SK-N-SH (cell line): ENCODE measurements around the gene TFF1. TPM values are rescaled to one million over a fixed set of nuclear protein-coding genes. Genes with fewer than 3 reads are reported as not detected.

Experiments
- CTCF ChIA-PET: fragments of 300-600, 350-600 bp; formaldehyde crosslinking; extraction: SDS; loops from one replicate; lab custom pipeline; 2021; lab: Yijun Ruan, JAX
- POLR2A ChIA-PET: fragments of 350-600 bp; sonication (Branson Sonifier 250); formaldehyde crosslinking; extraction: SDS; loops from one replicate; lab custom pipeline; 2020; ENCODE audit warnings: antibody characterized with exemption, inconsistent platforms; lab: Yijun Ruan, JAX
- DNase-seq: peaks from one replicate; pipeline ENCODE4 v3.0.0; 2012
- H2AFZ ChIP-seq: fragments of 200-600 bp; sonication (generic); 2 replicates; pipeline ENCODE4 v1.8.1; 2016; ENCODE audit warnings: antibody characterized with exemption, mild to moderate bottlenecking, low read depth
- H3F3A ChIP-seq: fragments of 200-600 bp; sonication (generic); replicated peaks from 2 replicates; pipeline ENCODE3; 2016; ENCODE audit warnings: antibody characterized with exemption, mild to moderate bottlenecking; ENCODE audit not compliant: insufficient read depth
- H3K27ac ChIP-seq, 2 experiments: fragments of 200-500 bp in 1 of 2; fragments of 200-600 bp in 1 of 2; sonication (Bioruptor generic) in 1 of 2; sonication (generic), shearing (Covaris generic) in 1 of 2; 2 replicates each; pipeline versions ENCODE4 v1.5.1 to v1.6.1; 2014 to 2016; ENCODE audit warnings: low read depth in 2 of 2, inconsistent platforms in 1 of 2, low read length in 1 of 2, mild to moderate bottlenecking in 1 of 2, mixed read lengths in 1 of 2
- H3K27me3 ChIP-seq: fragments of 200-600 bp; sonication (generic), shearing (Covaris generic); 2 replicates; pipeline ENCODE4 v1.6.1; 2016; ENCODE audit warnings: mixed run types; ENCODE audit not compliant: insufficient read depth
- H3K36me3 ChIP-seq, 2 experiments: fragments of 200-500 bp in 1 of 2; fragments of 200-600 bp in 1 of 2; sonication (Bioruptor generic) in 1 of 2; sonication (generic) in 1 of 2; replicated peaks in 1 of 2; 2 replicates each; pipeline versions ENCODE3 to v1.5.1; 2014 to 2016; ENCODE audit warnings: low read length in 1 of 2, mild to moderate bottlenecking in 1 of 2; ENCODE audit not compliant: insufficient read depth in 2 of 2, control insufficient read depth in 1 of 2
- H3K4me1 ChIP-seq, 2 experiments: fragments of 200-500 bp in 1 of 2; fragments of 200-600 bp in 1 of 2; sonication (Bioruptor generic) in 1 of 2; sonication (generic), shearing (Covaris generic) in 1 of 2; 2 replicates each; pipeline versions ENCODE4 v1.5.1 to v1.6.1; 2014 to 2016; ENCODE audit warnings: low read depth in 1 of 2, low read length in 1 of 2, mixed run types in 1 of 2; ENCODE audit not compliant: insufficient read depth in 2 of 2, control insufficient read depth in 1 of 2
- H3K4me2 ChIP-seq: fragments of 200-600 bp; sonication (generic), shearing (Covaris generic); 2 replicates; pipeline ENCODE4 v1.6.1; 2017; ENCODE audit warnings: mixed run types
- H3K4me3 ChIP-seq, 2 experiments: fragments of 200-500 bp in 1 of 2; fragments of 200-600 bp in 1 of 2; sonication (Bioruptor generic) in 1 of 2; sonication (generic), shearing (Covaris generic) in 1 of 2; 2 replicates each; pipeline versions ENCODE4 v1.5.1 to v1.8.1; 2014 to 2016; ENCODE audit warnings: low read depth in 2 of 2, inconsistent platforms in 1 of 2, low read length in 1 of 2, mild to moderate bottlenecking in 1 of 2, mixed read lengths in 1 of 2, moderate library complexity in 1 of 2
- H3K79me2 ChIP-seq: fragments of 200-600 bp; sonication (generic); 2 replicates; pipeline ENCODE4 v1.8.1; 2017; ENCODE audit warnings: mild to moderate bottlenecking; ENCODE audit not compliant: insufficient read depth
- H3K9ac ChIP-seq: fragments of 200-600 bp; sonication (generic); 2 replicates; pipeline ENCODE4 v1.6.1; 2017; ENCODE audit warnings: mixed run types
- H3K9me2 ChIP-seq: fragments of 200-600 bp; sonication (generic); 2 replicates; pipeline ENCODE4 v1.6.1; 2017; ENCODE audit warnings: mixed run types
- H3K9me3 ChIP-seq: fragments of 200-600 bp; sonication (generic); 2 replicates; pipeline ENCODE4 v1.6.1; 2017; ENCODE audit warnings: mixed run types, mild to moderate bottlenecking, moderate library complexity
- H4K20me1 ChIP-seq: fragments of 200-600 bp; sonication (generic); 2 replicates; pipeline ENCODE4 v1.6.1; 2017; ENCODE audit warnings: mild to moderate bottlenecking, mixed run types; ENCODE audit not compliant: insufficient read depth
- CTCF ChIP-seq: fragments of 200-600 bp; sonication (generic); IDR thresholded peaks from 2 replicates; pipeline ENCODE4 v1.6.1; 2017; ENCODE audit warnings: antibody characterized with exemption, mild to moderate bottlenecking, moderate library complexity
- ELF1 ChIP-seq: IDR thresholded peaks from 2 replicates; pipeline ENCODE4 v1.4.0; 2012
- EP300 ChIP-seq, 2 experiments: IDR thresholded peaks; 2 replicates each; pipeline versions ENCODE4 v1.4.0 to v1.6.1; 2012; ENCODE audit warnings: borderline replicate concordance in 1 of 2, low read depth in 1 of 2, low read length in 1 of 2
- EZH2phosphoT487 ChIP-seq: fragments of 200-600 bp; sonication (generic); IDR thresholded peaks from 2 replicates; pipeline ENCODE4 v1.6.1; 2017; ENCODE audit warnings: low read depth, mixed run types, mild to moderate bottlenecking, antibody characterized with exemption, moderate library complexity, borderline replicate concordance
- FOXJ3 ChIP-seq: sonication (generic); formaldehyde crosslinking; IDR thresholded peaks from 2 replicates; pipeline ENCODE4 v1.5.1; 2020; ENCODE audit warnings: mild to moderate bottlenecking, missing genetic modification reagents
- GABPA ChIP-seq: IDR thresholded peaks from 2 replicates; pipeline ENCODE4 v1.4.0; 2012; ENCODE audit warnings: low read depth, mild to moderate bottlenecking
- IRF3 ChIP-seq: fragments of 150-350 bp; IDR thresholded peaks from 2 replicates; pipeline ENCODE4 v1.6.1; 2016; ENCODE audit warnings: mild to moderate bottlenecking, low read depth, low read length
- MEF2A ChIP-seq: IDR thresholded peaks from 2 replicates; pipeline ENCODE4 v1.4.0; 2012; ENCODE audit warnings: low read depth, borderline replicate concordance
- MXI1 ChIP-seq: IDR thresholded peaks from 2 replicates; pipeline ENCODE4 v1.6.1; 2012; ENCODE audit warnings: mild to moderate bottlenecking, low read depth, low read length, improper control_type of control experiment
- NFIC ChIP-seq: IDR thresholded peaks from 2 replicates; pipeline ENCODE4 v1.4.0; 2012; ENCODE audit warnings: borderline replicate concordance
- RAD21 ChIP-seq: IDR thresholded peaks from 2 replicates; pipeline ENCODE4 v1.6.1; 2012; ENCODE audit warnings: mild to moderate bottlenecking, low read length
- RCOR1 ChIP-seq: fragments of 150-350 bp; IDR thresholded peaks from 2 replicates; pipeline ENCODE4 v1.6.1; 2017; ENCODE audit warnings: antibody characterized with exemption, low read length
- TCF12 ChIP-seq: IDR thresholded peaks from 2 replicates; pipeline ENCODE4 v1.4.0; 2012
- USF1 ChIP-seq: IDR thresholded peaks from 2 replicates; pipeline ENCODE4 v1.4.0; 2012; ENCODE audit warnings: low read depth, borderline replicate concordance
- WGBS: methylation state at CpG from one replicate; pipeline ENCODE4 v1.1.6; 2017; ENCODE audit warnings: low lambda C conversion rate; 5-methylcytosine and 5-hydroxymethylcytosine counted together
- polyA plus RNA-seq, 3 experiments: library from polyadenylated mRNA; depleted of rRNA; stranded (reverse); fragments of >200 nt; gene quantifications; 2 replicates each; pipeline ENCODE4 v1.2.3, GENCODE V29; 2012
- TF ChIP-seq, protein P1 (sequence below): IDR thresholded peaks from 2 replicates; pipeline ENCODE4 v1.4.0; 2012; ENCODE audit warnings: low read depth

Gene TFF1
- polyA plus RNA-seq, 1 of the 3 experiments (the other 2 are of a cell fraction), result not detected

DNA sequence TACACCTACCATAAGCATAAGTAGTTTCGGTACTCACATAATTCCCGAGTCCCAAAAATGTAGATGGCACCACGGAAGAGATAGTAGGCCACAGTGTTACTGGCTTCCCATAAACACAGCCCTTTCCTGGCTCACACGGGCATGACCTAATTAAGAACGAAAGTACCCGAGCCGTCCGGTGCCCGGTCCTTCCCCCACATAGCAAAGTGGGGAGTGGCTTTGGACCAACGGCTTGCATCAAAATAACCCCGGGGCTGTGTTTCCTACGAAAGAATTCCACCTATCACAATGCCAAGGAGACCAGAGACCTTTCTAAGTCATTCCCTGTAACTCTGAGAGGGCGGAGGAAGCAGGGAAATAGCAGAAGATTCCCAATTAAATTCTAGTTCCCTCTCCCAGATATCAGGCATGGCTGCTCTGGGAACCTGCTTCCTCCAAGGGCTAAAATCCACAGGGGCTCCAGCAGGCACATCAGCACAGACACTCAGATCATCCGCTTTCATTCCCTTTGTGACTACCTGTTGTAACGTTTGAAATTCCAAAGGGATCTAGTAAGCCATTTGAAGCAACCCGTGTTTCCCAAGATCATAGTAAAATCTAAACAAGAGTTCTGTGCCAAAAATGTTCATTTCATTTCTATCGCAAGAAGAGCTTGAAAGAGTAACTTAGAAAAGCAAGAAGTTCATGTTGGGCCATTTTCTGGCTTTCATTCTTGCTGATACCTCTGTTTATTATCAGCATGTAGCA, 29.7 kb upstream of the TFF1 start, which contains the start of gene TMPRSS3 (continued):
- TF ChIP-seq MXI1, result no peak
- TF ChIP-seq TCF12, result no peak
- no peak for TF ChIP-seq RAD21

DNA sequence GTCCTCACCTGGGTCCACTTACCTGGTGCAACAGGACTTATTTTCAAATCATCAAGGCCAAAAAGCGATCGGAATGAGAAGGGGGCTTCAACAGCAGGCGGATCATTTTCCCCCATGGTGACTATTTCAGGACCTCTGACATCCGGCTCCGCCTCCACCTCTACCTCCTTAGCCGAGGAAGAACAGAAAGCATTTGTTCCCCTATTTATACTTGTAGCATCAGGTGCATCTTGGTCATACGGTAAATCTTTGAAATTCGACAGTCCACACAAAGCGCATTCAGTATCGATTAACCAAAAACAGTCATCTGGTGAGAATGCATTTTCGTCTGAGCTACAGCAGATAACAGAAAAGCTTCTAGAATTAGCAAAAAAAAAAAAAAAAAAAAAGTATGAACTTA, 29.0 kb upstream of the TFF1 start:
- H3K36me3 ChIP-seq, result no peaks in the 10 kb centered on the region
- no peaks in the 10 kb centered on the region for H3K9me2 ChIP-seq
- no peak overlapping the region for H3K27ac ChIP-seq
- H3K4me2 ChIP-seq, result no peak overlapping the region
- DNase-seq, result no peak
- H3K27me3 ChIP-seq, result no peaks in the 10 kb centered on the region
- TF ChIP-seq USF1, result no peak
- TF ChIP-seq MEF2A, result no peak
- no peak for TF ChIP-seq GABPA
- no peak for TF ChIP-seq FOXJ3
- no peak for TF ChIP-seq RAD21
- no peak for TF ChIP-seq EP300 (IDR thresholded peaks at IDR 0.05; ENCODE audit: borderline replicate concordance in 1 of 2, low read depth in 1 of 2, low read length in 1 of 2)
- TF ChIP-seq, protein P1, sequence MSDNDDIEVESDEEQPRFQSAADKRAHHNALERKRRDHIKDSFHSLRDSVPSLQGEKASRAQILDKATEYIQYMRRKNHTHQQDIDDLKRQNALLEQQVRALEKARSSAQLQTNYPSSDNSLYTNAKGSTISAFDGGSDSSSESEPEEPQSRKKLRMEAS, result no peak
- TF ChIP-seq NFIC, result no peak
- no peak for TF ChIP-seq RCOR1
- no peak overlapping the region for H2AFZ ChIP-seq
- no peaks in the 10 kb centered on the region for H3K4me1 ChIP-seq
- no peak overlapping the region for H3K4me3 ChIP-seq
- H3F3A ChIP-seq, result no peaks in the 10 kb centered on the region
- POLR2A ChIA-PET, result no interaction called here
- no peak overlapping the region for H3K9ac ChIP-seq
- no peaks in the 10 kb centered on the region for H4K20me1 ChIP-seq
- no peaks in the 10 kb centered on the region for H3K79me2 ChIP-seq
- WGBS, result 70% methylated on average over 11 of the region's 11 CpGs
- no peaks in the 10 kb centered on the region for H3K9me3 ChIP-seq
- CTCF ChIA-PET, result no interaction called here

- no peak overlapping the region for H3K4me3 ChIP-seq
- H3F3A ChIP-seq, result no peaks in the 10 kb centered on the region
Observed at GRCh38 chr21:42393443-42393950, 27.2 kb upstream of the TFF1 start.

More at GRCh38 chr21:42393443-42393950, 27.2 kb upstream of the TFF1 start:
- Histone ChIP-seq H2AFZ (no peak overlapping the region), H3K36me3 (no peaks in the 10 kb centered on the region), H3K9me3 (no peaks in the 10 kb centered on the region), H3K27me3 (no peaks in the 10 kb centered on the region), H3K9me2 (no peaks in the 10 kb centered on the region), H3K27ac (no peak overlapping the region), H3K4me2 (no peak overlapping the region), H3K79me2 (no peaks in the 10 kb centered on the region), H4K20me1 (no peaks in the 10 kb centered on the region), H3K4me1 (no peaks in the 10 kb centered on the region), H3K9ac (no peak overlapping the region)
- ChIA-PET POLR2A (no interaction called here), CTCF (no interaction called here)
- TF ChIP-seq RCOR1, result no peak
- TF ChIP-seq CTCF, result no peak
- TF ChIP-seq EZH2phosphoT487, result no peak
- TF ChIP-seq GABPA, result no peak
- no peak for TF ChIP-seq NFIC
- no peak for TF ChIP-seq IRF3
- TF ChIP-seq ELF1, result no peak
- WGBS, result 49% methylated on average over 8 of the region's 8 CpGs
- DNase-seq, result no peak
